Nephron (organoid): Measurements from ENCODE around the gene CYP4A22.

Experiments
- H3K27ac Mint-ChIP-seq, 3 experiments: 2 replicates each; pipeline ENCODE4 v1.8.0; 2020; ENCODE audit warnings: mixed read lengths in 3 of 3, mild to moderate bottlenecking in 2 of 3, moderate library complexity in 1 of 3
- H3K27me3 Mint-ChIP-seq: 2 replicates; pipeline ENCODE4 v1.8.0; 2021; ENCODE audit warnings: low read depth, mild to moderate bottlenecking, moderate library complexity, mixed read lengths
- H3K36me3 Mint-ChIP-seq: 2 replicates; pipeline ENCODE4 v1.8.0; 2020; ENCODE audit warnings: low read depth, mixed read lengths
- H3K4me1 Mint-ChIP-seq: 2 replicates; pipeline ENCODE4 v1.8.0; 2020; ENCODE audit warnings: mixed read lengths
- H3K4me3 Mint-ChIP-seq, 3 experiments: 2 replicates each; pipeline ENCODE4 v1.8.0; 2020; ENCODE audit warnings: mild to moderate bottlenecking in 3 of 3, mixed read lengths in 3 of 3, moderate library complexity in 2 of 3
- H3K9me3 Mint-ChIP-seq: 2 replicates; pipeline ENCODE4 v1.8.0; 2020; ENCODE audit warnings: mixed read lengths
- CTCF ChIP-seq, 3 experiments: fragments of 200-600 bp; sonication (generic); IDR thresholded peaks; one replicate each; pipeline ENCODE4 v1.5.0; 2021; ENCODE audit warnings: antibody characterized with exemption in 3 of 3; ENCODE audit not compliant: unreplicated experiment in 3 of 3

CYP4A22 gene

GRCh38 chr1:47184822-47185677 lies 47.8 kb downstream of the CYP4A22 start:
- Mint-ChIP-seq H3K27ac (peak overlapping the region in 1 of 3 experiments; percentile 59), H3K27me3 (peaks cover 49% of the 10 kb centered on the region), H3K4me3 (no peak overlapping the region), H3K9me3 (no peaks in the 10 kb centered on the region), H3K4me1 (peaks cover 3% of the 10 kb centered on the region), H3K36me3 (no peaks in the 10 kb centered on the region)
- TF ChIP-seq CTCF (IDR thresholded peaks at IDR 0.05; ENCODE audit: unreplicated experiment in 3 of 3): no peak

- H3K4me1 Mint-ChIP-seq: peaks cover 15% of the 10 kb centered on the region
- no peak overlapping the region for H3K4me3 Mint-ChIP-seq
- H3K9me3 Mint-ChIP-seq: no peaks in the 10 kb centered on the region
- H3K27ac Mint-ChIP-seq: no peak overlapping the region
- H3K36me3 Mint-ChIP-seq: no peaks in the 10 kb centered on the region
- no peak for TF ChIP-seq CTCF (IDR thresholded peaks at IDR 0.05; ENCODE audit: unreplicated experiment in 3 of 3)
- peaks cover 41% of the 10 kb centered on the region for H3K27me3 Mint-ChIP-seq
Observed at GRCh38 chr1:47186267-47187185, 49.3 kb downstream of the CYP4A22 start.

GRCh38 chr1:47187231-47187925 lies 50.1 kb downstream of the CYP4A22 start:
- no peaks in the 10 kb centered on the region for H3K9me3 Mint-ChIP-seq
- peaks cover 22% of the 10 kb centered on the region for H3K4me1 Mint-ChIP-seq
- no peak overlapping the region for H3K4me3 Mint-ChIP-seq
- peaks cover 32% of the 10 kb centered on the region for H3K27me3 Mint-ChIP-seq
- H3K36me3 Mint-ChIP-seq: no peaks in the 10 kb centered on the region
- peak overlapping the region in 1 of 3 experiments; percentile 34 for H3K27ac Mint-ChIP-seq
- no peak for TF ChIP-seq CTCF (IDR thresholded peaks at IDR 0.05; ENCODE audit: unreplicated experiment in 3 of 3)

- peaks cover 25% of the 10 kb centered on the region for H3K4me1 Mint-ChIP-seq
- H3K27ac Mint-ChIP-seq: peak overlapping the region in 1 of 3 experiments; percentile 34
- peaks cover 31% of the 10 kb centered on the region for H3K27me3 Mint-ChIP-seq
- H3K4me3 Mint-ChIP-seq: no peak overlapping the region
- no peak for TF ChIP-seq CTCF (IDR thresholded peaks at IDR 0.05; ENCODE audit: unreplicated experiment in 3 of 3)
- H3K36me3 Mint-ChIP-seq: no peaks in the 10 kb centered on the region
- no peaks in the 10 kb centered on the region for H3K9me3 Mint-ChIP-seq
Observed at GRCh38 chr1:47187926-47188250, 50.6 kb downstream of the CYP4A22 start.

- peaks cover 30% of the 10 kb centered on the region for H3K27me3 Mint-ChIP-seq
- H3K4me1 Mint-ChIP-seq: peaks cover 33% of the 10 kb centered on the region
- no peak overlapping the region for H3K4me3 Mint-ChIP-seq
- H3K27ac Mint-ChIP-seq: no peak overlapping the region
- no peak for TF ChIP-seq CTCF (IDR thresholded peaks at IDR 0.05; ENCODE audit: unreplicated experiment in 3 of 3)
- no peaks in the 10 kb centered on the region for H3K9me3 Mint-ChIP-seq
- no peaks in the 10 kb centered on the region for H3K36me3 Mint-ChIP-seq
Observed at GRCh38 chr1:47188791-47189785, 51.8 kb downstream of the CYP4A22 start.
